HG03280 (cell line): ENCODE measurements around the gene PRKG1.

Source experiments
- ATAC-seq: cut with Tn5 transposase; IDR thresholded peaks from one replicate; pipeline ENCODE4 v1.9.1; 2021; ENCODE audit warnings: mild to moderate bottlenecking, moderate library complexity; ENCODE audit not compliant: unreplicated experiment

PRKG1 gene

GRCh38 chr10:51772387-51772786 lies 698.1 kb downstream of the PRKG1 start:
- no peak for ATAC-seq

GRCh38 chr10:51773681-51774080 lies 699.4 kb downstream of the PRKG1 start:
- ATAC-seq: no peak

GRCh38 chr10:51783941-51784340 lies 709.7 kb downstream of the PRKG1 start:
- no peak for ATAC-seq

- ATAC-seq: no peak
These were observed 711.9 kb downstream of the PRKG1 start for GRCh38 chr10:51786016-51786683.

GRCh38 chr10:51786684-51787035 lies 712.4 kb downstream of the PRKG1 start:
- ATAC-seq: no peak

- no peak for ATAC-seq
These were observed 714.0 kb downstream of the PRKG1 start for GRCh38 chr10:51788273-51788672.

GRCh38 chr10:51789118-51789517 lies 714.8 kb downstream of the PRKG1 start:
- ATAC-seq: no peak

- no peak for ATAC-seq
These were observed 715.6 kb downstream of the PRKG1 start for GRCh38 chr10:51789903-51790302.

- ATAC-seq: no peak
These were observed 718.4 kb downstream of the PRKG1 start for GRCh38 chr10:51792678-51793077.

- no peak for ATAC-seq
These were observed 725.8 kb downstream of the PRKG1 start for GRCh38 chr10:51800121-51800520.

- no peak for ATAC-seq
These were observed 726.6 kb downstream of the PRKG1 start for GRCh38 chr10:51800725-51801424.

GRCh38 chr10:51802030-51802429 lies 727.7 kb downstream of the PRKG1 start:
- no peak for ATAC-seq

- ATAC-seq: no peak
These were observed 730.6 kb downstream of the PRKG1 start for GRCh38 chr10:51804866-51805265.

GRCh38 chr10:51806079-51806835 lies 732.0 kb downstream of the PRKG1 start:
- ATAC-seq: no peak

GRCh38 chr10:51808187-51808586 lies 733.9 kb downstream of the PRKG1 start:
- ATAC-seq: no peak

- no peak for ATAC-seq
These were observed 741.4 kb downstream of the PRKG1 start for GRCh38 chr10:51815723-51816122.

GRCh38 chr10:51821045-51821444 lies 746.8 kb downstream of the PRKG1 start:
- no peak for ATAC-seq

- no peak for ATAC-seq
These were observed 747.5 kb downstream of the PRKG1 start for GRCh38 chr10:51821745-51822144.

- peak; percentile 83 for ATAC-seq
These were observed 758.5 kb downstream of the PRKG1 start for GRCh38 chr10:51832652-51833383.

- no peak for ATAC-seq
These were observed 760.3 kb downstream of the PRKG1 start for GRCh38 chr10:51834548-51834947.

- no peak for ATAC-seq
These were observed 764.2 kb downstream of the PRKG1 start for GRCh38 chr10:51838471-51838870.
